ENCODE data around the gene DOCK11.
"Not testable (repeated sequence)": the region's sequence is repeated elsewhere in the genome, so short reads cannot be mapped to it uniquely, and the experiment has no call there.

The DOCK11 gene

DNA sequence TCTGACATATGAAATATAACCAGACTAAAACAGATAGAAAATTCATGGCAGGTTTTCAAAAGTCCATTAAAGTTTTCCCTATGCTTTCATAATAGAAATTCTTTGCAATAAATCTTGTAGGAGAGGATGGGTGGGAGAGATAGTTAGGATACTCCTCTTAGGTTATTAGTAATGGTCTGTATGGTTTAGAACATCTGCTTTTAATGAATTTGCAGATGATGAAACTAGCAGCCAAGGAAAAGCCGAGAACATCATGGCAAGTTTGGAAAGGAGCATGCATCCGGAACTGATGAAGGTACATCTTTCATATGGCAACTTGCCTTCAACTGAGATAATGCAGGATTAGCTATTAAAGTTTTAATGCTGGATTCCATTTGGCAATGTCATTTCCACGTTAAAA lies 70.7 kb downstream of the DOCK11 start:
- no peak for DNase-seq (ENCODE audit: low read depth in 2 of 2, low spot score in 1 of 2)

- DNase-seq (ENCODE audit: low read depth in 2 of 2, low spot score in 1 of 2) = no peak
Measured at GRCh38 chrX:118569676-118570075, 74.1 kb downstream of the DOCK11 start.

GRCh38 chrX:118570209-118570608 lies 74.6 kb downstream of the DOCK11 start:
- DNase-seq (ENCODE audit: low read depth in 2 of 2, low spot score in 1 of 2) = no peak

- DNase-seq (ENCODE audit: low read depth in 2 of 2, low spot score in 1 of 2) = no peak
Measured at GRCh38 chrX:118571836-118572235, 76.2 kb downstream of the DOCK11 start.

GRCh38 chrX:118574666-118575065 lies 79.1 kb downstream of the DOCK11 start:
- DNase-seq (ENCODE audit: low read depth in 2 of 2, low spot score in 1 of 2) = no peak

- DNase-seq (ENCODE audit: low read depth in 2 of 2, low spot score in 1 of 2) = no peak
Measured at GRCh38 chrX:118577041-118577440, 81.4 kb downstream of the DOCK11 start.

DNA sequence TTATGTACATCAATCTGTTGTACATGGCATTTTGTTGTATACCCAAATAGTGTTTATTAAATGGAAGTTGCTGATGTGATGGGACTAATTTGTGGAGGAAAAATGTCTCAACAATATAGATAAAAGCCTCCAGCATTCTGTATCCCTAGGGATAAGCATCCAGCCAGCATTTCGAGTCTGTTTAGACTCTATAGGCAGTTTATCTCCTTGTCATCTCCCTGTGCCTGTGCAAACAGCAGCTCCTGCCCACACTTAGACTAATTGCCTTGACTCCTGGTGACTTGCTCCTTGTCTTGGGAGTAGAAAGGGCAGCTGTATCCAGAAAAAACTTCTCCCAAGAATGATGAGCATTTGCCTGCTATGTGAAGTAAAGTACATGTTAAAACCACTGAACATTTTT lies 83.8 kb downstream of the DOCK11 start:
- no peak for DNase-seq (ENCODE audit: low read depth in 2 of 2, low spot score in 1 of 2)

DNA sequence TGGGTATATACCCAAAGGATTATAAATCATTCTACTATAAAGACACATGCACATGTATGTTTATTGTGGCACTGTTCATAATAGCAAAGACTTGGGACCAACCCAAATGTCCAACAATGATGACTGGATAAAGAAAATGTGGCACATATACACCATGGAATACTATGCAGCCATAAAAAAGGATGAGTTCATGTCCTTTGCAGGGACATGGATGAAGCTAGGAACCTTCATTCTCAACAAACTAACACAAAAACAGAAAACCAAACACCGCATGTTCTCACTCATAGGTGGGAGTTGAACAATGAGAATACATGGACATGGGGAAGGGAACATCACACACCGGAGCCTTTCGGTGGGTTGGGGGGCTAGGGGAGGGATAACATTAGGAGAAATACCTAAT lies 87.3 kb downstream of the DOCK11 start:
- DNase-seq (ENCODE audit: low read depth in 2 of 2, low spot score in 1 of 2) = not testable (repeated sequence)

DNA sequence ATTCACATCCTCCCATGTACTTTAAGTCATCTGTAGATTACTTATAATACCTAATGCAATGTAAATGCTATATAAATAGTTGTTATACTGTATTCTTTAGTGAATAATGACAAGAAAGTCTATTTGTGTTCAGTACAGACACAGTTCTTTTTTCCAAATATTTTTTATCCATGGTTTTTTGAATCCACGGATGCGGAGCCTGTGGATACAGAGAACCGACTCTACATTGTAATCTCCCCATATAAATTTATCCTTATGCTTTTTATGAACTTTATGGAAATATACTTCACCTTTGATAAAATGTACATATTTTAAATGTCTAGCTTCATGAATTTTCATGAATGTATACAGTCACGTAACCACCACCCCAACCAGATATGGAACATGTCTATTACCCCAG lies 88.2 kb downstream of the DOCK11 start:
- DNase-seq (ENCODE audit: low read depth in 2 of 2, low spot score in 1 of 2) = no peak

DNA sequence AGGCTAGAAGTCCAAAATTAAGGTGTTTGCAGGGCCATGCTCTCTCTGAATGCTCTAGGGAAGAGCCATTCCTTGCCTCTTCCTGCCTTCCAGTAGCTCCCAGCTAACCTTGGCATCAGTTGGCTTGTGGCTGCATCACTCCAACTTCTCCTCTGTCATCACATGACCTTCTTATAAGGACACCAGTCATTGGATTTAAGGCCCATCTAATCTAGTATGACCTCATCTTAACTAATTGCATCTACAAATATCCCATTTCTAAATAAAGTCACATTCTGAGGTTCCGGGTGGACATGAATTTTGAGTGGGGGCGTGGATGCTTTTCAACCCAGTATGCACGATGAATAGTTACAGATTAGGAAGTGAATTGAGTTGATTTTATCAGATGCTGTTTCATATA lies 89.7 kb downstream of the DOCK11 start:
- DNase-seq (ENCODE audit: low read depth in 2 of 2, low spot score in 1 of 2) = no peak

DNA sequence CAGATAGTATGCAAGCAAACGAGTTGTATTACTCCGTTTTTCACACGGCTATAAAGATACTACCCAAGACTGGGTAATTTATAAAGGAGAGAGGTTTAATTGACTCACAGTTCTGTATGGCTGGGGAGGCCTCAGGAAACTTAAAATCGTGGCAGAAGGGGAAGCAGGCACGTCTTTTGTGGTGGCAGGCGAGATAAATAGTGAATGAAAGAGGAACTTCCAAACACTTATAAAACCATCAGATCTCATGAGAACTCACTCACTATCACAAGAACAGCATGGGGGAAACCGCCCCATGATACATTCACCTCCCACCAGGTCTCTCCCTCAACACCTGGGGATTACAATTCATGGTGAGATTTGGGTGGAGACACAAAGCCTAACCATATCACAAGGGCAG lies 90.6 kb downstream of the DOCK11 start:
- DNase-seq (ENCODE audit: low read depth in 2 of 2, low spot score in 1 of 2) = not testable (repeated sequence)

DNA sequence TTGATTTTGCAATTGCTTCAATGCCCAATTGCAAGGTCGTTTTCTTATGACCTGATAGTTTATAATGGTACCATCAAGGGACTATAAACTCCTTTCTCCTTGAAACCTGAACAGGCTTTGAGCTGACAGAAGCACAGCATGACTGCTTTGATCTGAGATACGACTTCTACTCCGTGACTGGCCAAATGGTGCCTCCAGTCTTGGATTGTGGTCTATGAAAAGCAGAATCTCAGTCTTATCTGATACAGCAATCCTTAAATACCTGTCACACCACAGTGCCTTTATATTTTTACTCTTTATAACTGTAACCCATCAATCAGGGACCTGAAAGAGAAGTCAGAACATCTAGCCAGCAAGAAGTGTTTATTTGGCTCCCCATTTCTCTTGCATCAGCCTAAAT lies 93.1 kb downstream of the DOCK11 start:
- DNase-seq (ENCODE audit: low read depth in 2 of 2, low spot score in 1 of 2) = no peak

- no peak for DNase-seq (ENCODE audit: low read depth in 2 of 2, low spot score in 1 of 2)
Measured at GRCh38 chrX:118589227-118589626, 93.6 kb downstream of the DOCK11 start.

- no peak for DNase-seq (ENCODE audit: low read depth in 2 of 2, low spot score in 1 of 2)
Measured at GRCh38 chrX:118593407-118593806, 97.8 kb downstream of the DOCK11 start.

GRCh38 chrX:118594697-118595420 lies 99.2 kb downstream of the DOCK11 start:
- DNase-seq (ENCODE audit: low read depth in 2 of 2, low spot score in 1 of 2) = no peak

DNA sequence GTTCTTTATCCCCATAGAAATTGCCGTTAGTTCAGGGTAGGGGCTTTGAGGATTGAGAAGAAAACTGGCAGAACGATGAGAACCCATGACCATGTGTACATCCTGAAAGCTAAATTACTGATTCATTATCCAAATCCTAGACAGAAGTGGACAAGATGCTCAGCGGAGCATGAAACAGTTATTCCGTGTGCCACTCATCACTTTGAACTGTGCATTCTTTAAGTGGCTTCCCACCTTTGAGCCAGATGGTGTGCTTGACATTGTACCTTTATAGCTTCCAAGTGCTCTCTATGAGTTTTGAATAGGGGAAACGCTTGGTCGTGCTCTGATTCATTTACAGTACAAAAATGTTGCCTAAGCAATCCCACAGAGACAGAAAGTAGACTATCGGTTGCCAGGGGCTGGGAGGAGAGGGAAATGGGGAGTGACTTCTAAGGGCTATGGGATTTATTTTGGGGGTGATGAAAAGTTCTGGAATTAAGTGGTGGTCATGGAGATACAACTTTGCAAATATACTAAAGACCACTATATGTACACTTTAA lies 100.0 kb downstream of the DOCK11 start:
- DNase-seq (ENCODE audit: low read depth in 2 of 2, low spot score in 1 of 2) = no peak

DNA sequence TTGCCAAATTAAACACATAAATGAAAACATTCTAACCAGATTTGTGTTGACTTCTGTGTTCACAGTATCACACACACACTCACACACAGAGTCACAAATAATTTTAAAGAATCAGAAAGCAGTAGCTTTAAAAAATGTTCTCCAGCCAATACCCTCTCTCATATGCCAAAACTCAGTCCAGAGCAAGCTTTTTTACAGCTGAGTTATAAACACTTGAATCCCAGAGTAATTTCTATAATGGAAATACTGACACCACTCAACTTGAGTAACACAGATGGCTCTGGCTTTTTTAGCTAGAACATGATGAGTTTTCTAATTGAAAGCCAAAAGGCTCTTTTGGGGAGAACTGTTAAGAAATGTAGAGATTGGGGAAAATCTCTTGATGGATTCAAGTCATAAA lies 100.8 kb downstream of the DOCK11 start:
- no peak for DNase-seq (ENCODE audit: low read depth in 2 of 2, low spot score in 1 of 2)

GRCh38 chrX:118603981-118604380 lies 108.4 kb downstream of the DOCK11 start:
- DNase-seq (ENCODE audit: low read depth in 2 of 2, low spot score in 1 of 2) = no peak

GRCh38 chrX:118612290-118612689 lies 116.7 kb downstream of the DOCK11 start:
- no peak for DNase-seq (ENCODE audit: low read depth in 2 of 2, low spot score in 1 of 2)

GRCh38 chrX:118614150-118614549 lies 118.5 kb downstream of the DOCK11 start:
- no peak for DNase-seq (ENCODE audit: low read depth in 2 of 2, low spot score in 1 of 2)

GRCh38 chrX:118615141-118615540 lies 119.5 kb downstream of the DOCK11 start:
- DNase-seq (ENCODE audit: low read depth in 2 of 2, low spot score in 1 of 2) = no peak

DNA sequence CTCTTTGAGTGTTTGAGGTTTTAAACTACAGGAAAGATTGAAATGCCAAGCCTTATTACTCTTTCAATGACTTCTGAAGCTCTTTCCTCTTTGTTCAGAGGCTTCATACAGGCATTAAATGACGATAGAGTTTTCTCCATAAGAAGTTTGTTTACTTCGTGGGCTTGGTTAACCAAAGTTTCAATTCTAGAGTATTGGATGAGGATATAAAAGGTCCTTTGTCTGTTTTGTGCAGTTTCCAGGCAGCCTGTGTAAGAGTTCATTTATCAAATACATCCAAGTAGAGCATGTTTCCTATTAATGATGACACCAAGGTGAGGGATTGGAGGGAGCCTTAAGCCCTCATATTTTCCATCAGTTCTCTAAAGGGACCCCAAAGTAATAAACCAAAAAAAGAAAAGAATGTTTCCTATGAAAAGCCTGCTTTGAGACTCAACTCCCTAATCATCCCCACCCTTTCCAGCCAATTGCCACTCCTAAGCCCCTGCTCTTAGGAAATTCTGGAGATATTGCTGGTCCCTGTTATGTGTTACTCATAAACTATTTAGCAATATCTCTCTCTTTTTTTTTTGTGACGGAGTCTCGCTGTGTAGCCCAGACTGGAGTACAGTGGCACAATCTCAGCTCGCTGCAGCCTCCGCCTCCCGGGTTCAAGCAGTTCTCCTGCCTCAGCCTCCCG lies 125.6 kb downstream of the DOCK11 start:
- DNase-seq (ENCODE audit: low read depth in 2 of 2, low spot score in 1 of 2) = no peak

DNA sequence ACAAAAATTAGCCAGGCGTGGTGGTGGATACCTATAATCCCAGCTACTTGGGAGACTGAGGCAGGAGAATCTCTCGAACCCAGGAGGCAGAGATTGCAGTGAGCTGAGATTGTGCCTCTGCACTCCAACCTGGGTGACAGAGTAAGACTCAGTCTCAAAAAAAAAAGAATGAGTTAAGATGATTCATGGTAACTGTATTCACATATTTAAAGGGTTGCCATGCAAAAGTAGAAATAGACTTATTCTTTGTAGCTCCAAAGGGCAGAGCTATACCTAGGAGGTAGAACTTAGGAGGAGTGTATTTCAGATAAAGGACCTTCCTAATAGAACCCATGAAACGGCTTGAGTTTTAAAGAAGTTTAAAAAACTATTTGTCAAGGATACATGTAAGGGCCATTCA lies 127.4 kb downstream of the DOCK11 start:
- DNase-seq (ENCODE audit: low read depth in 2 of 2, low spot score in 1 of 2) = no peak

Measured in stimulated activated CD8-positive, alpha-beta memory T cell treated with anti-CD3 and anti-CD28 coated beads, Interleukin-4, amount 100 ng/mL, for 1 hour (primary cell).